ENCODE measurements around the gene SCO1.
A peak's percentile ranks its signal among the peaks of the same experiment; 100 is the strongest.
"Not testable (repeated sequence)": the region's sequence is repeated elsewhere in the genome, so short reads cannot be mapped to it uniquely, and the experiment has no call there.

SCO1 gene

GRCh38 chr17:10725262-10725661, 27.9 kb upstream of the SCO1 start:
- DNase-seq = no peak

GRCh38 chr17:10724546-10725195, 27.3 kb upstream of the SCO1 start:
- DNase-seq = no peak

- DNase-seq = no peak
Measured at GRCh38 chr17:10718547-10718946, 21.2 kb upstream of the SCO1 start.

- no peak for DNase-seq
Measured at GRCh38 chr17:10716218-10716617, 18.9 kb upstream of the SCO1 start.

- DNase-seq = no peak
Measured at GRCh38 chr17:10713318-10713717, 16.0 kb upstream of the SCO1 start.

- no peak for DNase-seq
Measured at GRCh38 chr17:10705727-10706126, 8.4 kb upstream of the SCO1 start.

GRCh38 chr17:10702574-10702973, 5.2 kb upstream of the SCO1 start:
- peak; percentile 2 for DNase-seq

- peak; percentile 51 for DNase-seq
Measured at GRCh38 chr17:10699856-10700255, 2.5 kb upstream of the SCO1 start.

- DNase-seq = peak; percentile 5
Measured at GRCh38 chr17:10698096-10698818, 924 bp upstream of the SCO1 start.

GRCh38 chr17:10695875-10696407, 1.4 kb downstream of the SCO1 start:
- not testable (repeated sequence) for DNase-seq

GRCh38 chr17:10687499-10687898, 9.8 kb downstream of the SCO1 start:
- no peak for DNase-seq

- peak; percentile 6 for DNase-seq
Measured at GRCh38 chr17:10683853-10684252, 13.5 kb downstream of the SCO1 start.

GRCh38 chr17:10681866-10682446, 15.4 kb downstream of the SCO1 start:
- DNase-seq = no peak

GRCh38 chr17:10674704-10675103, 22.6 kb downstream of the SCO1 start:
- no peak for DNase-seq

GRCh38 chr17:10673312-10673711, 24.0 kb downstream of the SCO1 start:
- DNase-seq = no peak

GRCh38 chr17:10668775-10669174, 28.6 kb downstream of the SCO1 start:
- DNase-seq = no peak

- DNase-seq = no peak
Measured at GRCh38 chr17:10666906-10667305, 30.4 kb downstream of the SCO1 start.

GRCh38 chr17:10664571-10664970, 32.8 kb downstream of the SCO1 start:
- no peak for DNase-seq

- no peak for DNase-seq
Measured at GRCh38 chr17:10663231-10663630, 34.1 kb downstream of the SCO1 start.

- DNase-seq = no peak
Measured at GRCh38 chr17:10661437-10661836, 35.9 kb downstream of the SCO1 start.

GRCh38 chr17:10657879-10658278, 39.5 kb downstream of the SCO1 start:
- no peak for DNase-seq

GRCh38 chr17:10657148-10657547, 40.2 kb downstream of the SCO1 start, which contains the start of gene MYH3:
Gene MYH3, minus strand, starts transcription at chr17:10657309. Its CDS starts 2,245 bp downstream, at chr17:10655064.
- DNase-seq = no peak

- DNase-seq = no peak
Measured at GRCh38 chr17:10653987-10654386, 43.3 kb downstream of the SCO1 start.

Measured in CD4-positive, alpha-beta T cell treated with Interleukin-10 for 1 hour (primary cell).